Stimulated activated naive CD8-positive, alpha-beta T cell treated with anti-CD3 and anti-CD28 coated beads, Interleukin-15, Interleukin-2, amounts not matched to agents 100 U/mL and 50 U/mL, for 24 hours (primary cell): ENCODE measurements around the gene HLA-DMB.
A peak's percentile ranks its signal among the peaks of the same experiment; 100 is the strongest.
"Not testable (repeated sequence)": the region's sequence is repeated elsewhere in the genome, so short reads cannot be mapped to it uniquely, and the experiment has no call there.

ENCODE experiments used
- ATAC-seq: fragments of 150-1000 bp; cut with Tn5 transposase; one replicate; pipeline ENCODE4 v1.10.0; 2021
- DNase-seq: peaks from one replicate; pipeline ENCODE4 v3.0.0; 2021

HLA-DMB gene

GRCh38 chr6:32950010-32950409 is 9.2 kb upstream of the HLA-DMB start:
- DNase-seq, result no peak
- ATAC-seq, result no peak

DNA sequence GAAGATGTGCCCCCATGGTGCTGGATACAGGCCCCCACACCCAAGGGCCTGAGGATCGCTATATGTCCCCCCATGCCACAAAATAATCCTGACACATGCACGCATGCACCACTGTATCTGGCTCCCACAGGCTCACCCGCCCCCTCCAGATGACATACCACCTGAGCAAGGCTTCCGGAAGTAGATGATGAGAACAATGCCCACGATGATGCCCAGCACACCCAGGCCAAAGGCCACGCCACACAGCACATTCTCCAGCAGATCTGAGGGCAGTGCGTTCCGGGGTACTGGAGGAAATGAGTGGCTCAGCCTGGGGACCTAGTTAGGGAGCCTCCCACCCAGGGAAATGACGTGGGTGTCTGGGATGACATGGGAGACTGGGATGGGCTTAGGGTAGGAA is 8.3 kb upstream of the HLA-DMB start:
- DNase-seq, result no peak
- no peak for ATAC-seq

- no peak for ATAC-seq
Observed at GRCh38 chr6:32947552-32948465, 7.0 kb upstream of the HLA-DMB start.

GRCh38 chr6:32946893-32947292 is 6.1 kb upstream of the HLA-DMB start:
- no peak for ATAC-seq
- no peak for DNase-seq

More at GRCh38 chr6:32947552-32948465, 7.0 kb upstream of the HLA-DMB start:
- DNase-seq, result peak; percentile 35

- ATAC-seq, result no peak
- DNase-seq, result no peak
Observed at GRCh38 chr6:32945953-32946352, 5.1 kb upstream of the HLA-DMB start.

DNA sequence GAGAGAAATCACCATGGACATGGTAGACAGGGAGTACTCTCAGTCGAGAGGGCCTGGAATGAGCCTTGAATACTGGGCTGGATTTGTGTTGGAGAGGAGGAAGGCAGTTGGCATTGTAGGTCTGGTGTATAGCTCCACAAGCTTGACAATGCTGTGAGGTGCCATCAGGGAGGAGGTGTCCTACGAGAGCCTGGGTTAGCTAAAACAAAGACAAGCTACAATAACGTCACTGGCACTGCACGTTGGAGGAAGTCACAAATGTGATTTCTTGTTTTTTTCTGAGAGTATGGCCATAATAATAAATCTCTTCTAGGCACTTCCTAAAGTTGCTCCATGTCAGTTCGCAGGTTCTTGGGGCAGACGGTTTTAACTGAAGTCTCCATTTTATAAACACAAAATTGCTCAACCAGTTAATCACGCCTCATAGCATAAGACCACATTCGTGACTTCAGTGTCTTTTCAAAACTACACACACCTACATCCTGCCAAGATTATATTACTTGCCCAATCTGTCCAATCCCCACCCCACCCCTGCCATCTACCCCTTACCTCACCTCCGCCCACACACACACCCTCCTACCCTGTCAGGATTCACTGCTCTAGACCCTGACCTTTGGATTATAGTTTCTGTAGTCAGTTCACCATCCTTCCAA is 4.4 kb upstream of the HLA-DMB start:
- DNase-seq (peak; percentile 78), ATAC-seq (peak; percentile 50)

GRCh38 chr6:32943864-32944649 is 3.2 kb upstream of the HLA-DMB start:
- DNase-seq (peak; percentile 49), ATAC-seq (peak; percentile 61)

DNA sequence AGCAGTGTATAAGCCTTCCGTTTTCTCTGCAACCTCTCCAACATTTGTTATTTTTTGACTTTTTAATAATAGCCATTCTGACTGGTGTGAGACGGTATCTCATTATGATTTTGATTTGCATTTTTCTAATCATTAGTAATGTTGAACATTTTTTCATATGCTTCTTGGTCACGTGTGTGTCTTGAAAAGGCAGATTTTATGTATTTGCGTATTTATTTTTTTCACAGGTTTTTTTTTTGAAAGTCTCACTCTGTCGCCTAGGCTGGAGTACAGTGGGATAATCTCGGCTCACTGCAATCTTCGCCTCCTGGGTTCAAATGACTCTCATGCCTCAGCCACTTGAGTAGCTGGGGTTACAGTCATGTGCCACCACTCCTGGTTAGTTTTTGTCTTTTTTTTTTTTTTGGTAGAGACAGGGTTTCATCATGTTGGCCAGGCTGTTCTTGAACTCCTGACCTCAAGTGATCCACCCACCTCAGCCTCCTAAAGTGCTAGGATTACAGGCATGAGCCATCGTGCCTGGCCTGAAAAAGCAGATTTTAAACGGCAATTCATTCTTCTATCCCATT is 1.8 kb upstream of the HLA-DMB start:
- DNase-seq, ATAC-seq: not testable (repeated sequence)

DNA sequence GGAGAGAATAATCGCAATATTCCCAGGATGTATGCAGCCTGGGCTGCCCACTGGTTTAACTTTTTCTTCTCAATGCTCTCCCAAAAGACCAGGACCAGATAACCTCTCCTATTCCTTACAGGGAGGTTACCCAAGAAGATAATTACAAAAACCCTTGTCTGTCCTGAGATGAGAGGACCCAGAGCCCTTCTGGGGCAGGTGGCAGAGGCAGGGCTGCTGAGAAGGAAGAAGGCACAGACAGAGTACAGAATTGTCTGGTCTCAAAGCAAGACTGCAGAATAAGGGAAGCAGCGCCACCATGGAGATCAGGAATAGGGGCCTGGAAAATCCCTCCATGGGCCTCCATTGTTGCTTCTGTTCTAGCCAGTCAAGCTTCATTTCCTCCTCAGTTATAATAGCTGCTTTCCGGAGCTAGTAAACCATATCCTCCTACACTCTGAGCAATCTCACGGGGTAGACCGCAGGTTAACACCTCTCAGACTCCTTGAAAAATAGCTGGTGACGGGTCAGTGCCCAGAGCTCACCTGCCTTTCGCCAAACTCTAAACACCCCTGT is 463 bp upstream of the HLA-DMB start:
- ATAC-seq (peak; percentile 73), DNase-seq (peak; percentile 62)

GRCh38 chr6:32938494-32938893 is 2.3 kb downstream of the HLA-DMB start:
- DNase-seq, result no peak
- no peak for ATAC-seq

GRCh38 chr6:32937230-32937633 is 3.6 kb downstream of the HLA-DMB start:
- ATAC-seq, result no peak
- no peak for DNase-seq

DNA sequence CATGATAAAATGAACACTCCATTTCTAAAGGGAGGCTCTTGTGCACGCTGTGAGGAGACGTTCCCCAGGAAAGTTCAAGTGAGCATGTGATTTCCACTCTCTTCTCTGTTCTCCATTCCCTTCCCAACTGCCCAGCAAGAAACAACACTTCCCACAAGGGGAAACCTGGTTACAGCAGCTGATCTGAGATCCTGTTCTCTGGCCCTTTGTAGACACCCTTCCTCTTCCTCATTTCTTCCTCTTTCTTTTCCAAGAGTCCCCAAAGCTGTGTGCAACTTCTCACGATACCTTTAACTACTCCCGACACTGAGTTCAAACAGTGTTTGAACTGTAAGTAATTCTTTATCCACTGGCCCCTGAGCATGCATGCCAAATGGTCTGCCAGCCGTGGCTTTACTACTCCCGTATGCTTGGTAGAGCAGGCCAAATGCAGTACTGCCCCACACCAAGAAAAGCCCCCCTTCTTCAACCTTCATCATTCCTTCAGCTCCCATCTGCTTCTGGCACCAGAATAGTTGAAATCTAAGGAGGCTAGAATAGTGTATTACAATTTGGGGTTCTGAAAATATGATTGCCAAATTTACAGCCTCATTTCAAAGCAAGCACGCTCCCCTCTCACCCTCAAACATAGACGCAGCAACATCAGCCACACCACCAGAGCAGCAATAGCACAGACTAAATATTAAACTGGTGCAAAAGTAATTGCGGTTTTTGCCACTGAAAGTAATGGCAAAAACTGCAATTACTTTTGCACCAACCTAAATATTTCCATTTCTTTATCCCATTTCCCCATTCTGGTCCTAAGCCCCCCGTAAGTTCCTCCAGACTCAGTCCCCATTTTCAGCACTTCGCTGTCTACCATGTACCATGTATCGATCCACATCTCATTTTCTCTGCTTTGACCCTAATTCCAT is 4.3 kb downstream of the HLA-DMB start:
- DNase-seq, result no peak
- no peak for ATAC-seq

DNA sequence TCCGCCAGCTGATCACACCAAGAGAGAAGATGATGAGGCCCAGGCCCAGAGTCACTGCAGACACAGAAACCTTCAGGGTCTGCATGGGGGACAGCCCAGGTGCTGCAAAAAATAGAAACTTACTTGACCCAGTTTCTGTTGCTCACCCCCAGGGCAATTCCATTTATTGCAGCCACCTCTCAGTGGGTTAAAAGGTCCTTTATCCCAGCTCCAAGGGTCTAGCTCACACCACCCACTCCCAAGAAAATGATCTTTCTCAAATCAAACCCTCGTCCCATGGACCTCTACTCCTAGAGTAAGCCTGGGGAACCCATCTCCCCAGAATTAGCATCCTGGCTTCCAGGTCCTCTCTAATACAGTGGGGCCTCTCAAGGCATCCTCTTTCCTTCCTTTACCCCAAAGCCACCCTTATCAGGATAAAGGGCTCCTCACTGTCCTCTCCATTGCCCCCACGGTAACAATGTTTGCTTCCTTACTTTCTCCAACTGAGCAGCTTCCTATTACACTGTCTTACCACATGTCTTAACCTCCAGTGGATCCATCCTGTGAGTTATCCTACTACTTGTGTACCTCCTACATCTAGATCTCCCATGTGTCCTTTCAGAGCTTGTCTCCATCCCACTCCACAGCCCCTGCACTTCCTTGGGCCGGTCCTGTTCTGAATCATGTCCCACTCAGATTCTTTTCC is 5.1 kb downstream of the HLA-DMB start:
- DNase-seq (no peak), ATAC-seq (no peak)

DNA sequence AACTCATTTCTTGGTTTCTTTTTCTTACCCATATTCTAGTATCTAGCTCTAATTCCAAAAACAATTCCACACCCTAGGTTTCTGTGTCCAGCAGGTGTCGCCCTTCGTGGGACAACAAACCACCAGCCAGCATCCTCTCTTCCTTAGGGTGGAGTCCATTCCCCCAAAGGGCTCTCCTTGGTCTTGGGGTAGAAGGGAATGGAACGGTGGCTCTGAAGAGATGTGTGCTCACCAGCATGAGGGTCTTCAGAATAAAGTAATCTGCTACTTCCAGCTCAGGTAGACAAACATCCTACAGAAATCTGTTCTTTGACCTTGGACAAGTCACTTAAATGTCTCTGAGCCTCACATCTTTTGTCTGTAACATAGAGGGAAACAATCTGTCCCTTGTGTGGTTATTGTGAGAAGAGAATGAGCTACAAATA is 7.2 kb downstream of the HLA-DMB start:
- DNase-seq, result peak; percentile 84
- peak; percentile 61 for ATAC-seq

GRCh38 chr6:32932132-32932868 is 8.5 kb downstream of the HLA-DMB start:
- ATAC-seq, result no peak
- no peak for DNase-seq

GRCh38 chr6:32931211-32931610 is 9.6 kb downstream of the HLA-DMB start:
- DNase-seq, result no peak

GRCh38 chr6:32922083-32922482 is 18.7 kb downstream of the HLA-DMB start:
- DNase-seq, result no peak
- no peak for ATAC-seq

More at GRCh38 chr6:32931211-32931610, 9.6 kb downstream of the HLA-DMB start:
- ATAC-seq, result no peak

DNA sequence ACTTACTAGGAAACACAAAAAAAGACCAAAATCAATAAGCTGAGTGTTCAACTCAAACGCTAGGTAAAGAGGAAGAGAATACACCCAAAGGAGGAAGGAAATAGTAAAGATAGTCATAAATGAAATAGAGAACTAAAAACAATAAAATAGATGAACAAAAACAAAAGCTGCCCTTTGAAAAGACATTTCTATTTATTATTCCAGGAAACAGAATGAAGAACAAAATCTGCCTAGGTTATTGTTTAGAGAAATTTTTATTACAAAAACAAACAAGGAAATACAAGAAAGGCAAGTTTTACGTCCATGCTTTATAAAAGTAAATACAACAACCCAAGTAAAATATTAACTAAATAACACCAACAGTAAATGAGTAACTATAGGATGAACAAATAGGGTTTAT is 20.1 kb downstream of the HLA-DMB start:
- DNase-seq, result no peak

GRCh38 chr6:32912951-32913350 is 27.9 kb downstream of the HLA-DMB start:
- no peak for DNase-seq
- no peak for ATAC-seq

More for the DNA sequence above, 20.1 kb downstream of the HLA-DMB start:
- ATAC-seq, result no peak
